ENCODE data around the gene ITPK1.

DNA sequence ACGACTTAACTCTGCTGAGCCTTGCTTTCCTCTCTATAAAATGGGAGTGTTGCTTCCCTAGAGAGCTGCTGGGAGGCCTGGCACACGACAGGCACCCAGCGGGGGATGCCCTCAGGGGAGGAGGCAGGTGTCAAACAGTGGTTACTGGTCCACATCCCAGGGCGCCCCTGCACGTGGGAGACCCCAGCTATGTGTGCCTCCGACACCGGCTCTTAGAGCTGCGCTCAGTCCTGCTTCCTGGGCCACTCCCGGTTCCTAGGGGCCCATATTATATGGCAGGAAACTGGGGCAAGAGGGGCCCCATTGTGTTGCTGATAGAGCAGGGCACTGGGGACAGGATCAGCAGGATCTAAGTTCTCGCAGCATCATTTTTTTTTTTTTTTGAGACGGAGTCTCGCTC is 145.5 kb downstream of the ITPK1 start:
- no peak for TF ChIP-seq SREBF1 (IDR thresholded peaks at IDR 0.05; ENCODE audit: low read length)
- TF ChIP-seq, protein P1, sequence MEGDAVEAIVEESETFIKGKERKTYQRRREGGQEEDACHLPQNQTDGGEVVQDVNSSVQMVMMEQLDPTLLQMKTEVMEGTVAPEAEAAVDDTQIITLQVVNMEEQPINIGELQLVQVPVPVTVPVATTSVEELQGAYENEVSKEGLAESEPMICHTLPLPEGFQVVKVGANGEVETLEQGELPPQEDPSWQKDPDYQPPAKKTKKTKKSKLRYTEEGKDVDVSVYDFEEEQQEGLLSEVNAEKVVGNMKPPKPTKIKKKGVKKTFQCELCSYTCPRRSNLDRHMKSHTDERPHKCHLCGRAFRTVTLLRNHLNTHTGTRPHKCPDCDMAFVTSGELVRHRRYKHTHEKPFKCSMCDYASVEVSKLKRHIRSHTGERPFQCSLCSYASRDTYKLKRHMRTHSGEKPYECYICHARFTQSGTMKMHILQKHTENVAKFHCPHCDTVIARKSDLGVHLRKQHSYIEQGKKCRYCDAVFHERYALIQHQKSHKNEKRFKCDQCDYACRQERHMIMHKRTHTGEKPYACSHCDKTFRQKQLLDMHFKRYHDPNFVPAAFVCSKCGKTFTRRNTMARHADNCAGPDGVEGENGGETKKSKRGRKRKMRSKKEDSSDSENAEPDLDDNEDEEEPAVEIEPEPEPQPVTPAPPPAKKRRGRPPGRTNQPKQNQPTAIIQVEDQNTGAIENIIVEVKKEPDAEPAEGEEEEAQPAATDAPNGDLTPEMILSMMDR (IDR thresholded peaks at IDR 0.05 in 2 of 3, conservative IDR thresholded peaks at IDR 0.05 in 1 of 3; ENCODE audit: control insufficient read depth in 2 of 3, extremely low read depth in 1 of 3, insufficient read depth in 1 of 3, low read depth in 3 of 3, low read length in 3 of 3): no peak
- TF ChIP-seq TAF1 (IDR thresholded peaks at IDR 0.05; ENCODE audit: borderline replicate concordance, low read depth, low read length): no peak
- no peak for TF ChIP-seq POLR2AphosphoS2 (IDR thresholded peaks at IDR 0.05; ENCODE audit: low read depth, low read length)
- TF ChIP-seq EZH2 (IDR thresholded peaks at IDR 0.05; ENCODE audit: borderline replicate concordance, control insufficient read depth, low read depth, low read length): no peak

Data from GM12878 (cell line).